HG02763 (cell line): ENCODE data around the gene STAP2.

Experiments
- ATAC-seq: cut with Tn5 transposase; IDR thresholded peaks from one replicate; pipeline ENCODE4 v1.9.1; 2021; ENCODE audit warnings: mild to moderate bottlenecking, moderate library complexity; ENCODE audit not compliant: unreplicated experiment

STAP2 gene, protein sequence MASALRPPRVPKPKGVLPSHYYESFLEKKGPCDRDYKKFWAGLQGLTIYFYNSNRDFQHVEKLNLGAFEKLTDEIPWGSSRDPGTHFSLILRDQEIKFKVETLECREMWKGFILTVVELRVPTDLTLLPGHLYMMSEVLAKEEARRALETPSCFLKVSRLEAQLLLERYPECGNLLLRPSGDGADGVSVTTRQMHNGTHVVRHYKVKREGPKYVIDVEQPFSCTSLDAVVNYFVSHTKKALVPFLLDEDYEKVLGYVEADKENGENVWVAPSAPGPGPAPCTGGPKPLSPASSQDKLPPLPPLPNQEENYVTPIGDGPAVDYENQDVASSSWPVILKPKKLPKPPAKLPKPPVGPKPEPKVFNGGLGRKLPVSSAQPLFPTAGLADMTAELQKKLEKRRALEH

DNA sequence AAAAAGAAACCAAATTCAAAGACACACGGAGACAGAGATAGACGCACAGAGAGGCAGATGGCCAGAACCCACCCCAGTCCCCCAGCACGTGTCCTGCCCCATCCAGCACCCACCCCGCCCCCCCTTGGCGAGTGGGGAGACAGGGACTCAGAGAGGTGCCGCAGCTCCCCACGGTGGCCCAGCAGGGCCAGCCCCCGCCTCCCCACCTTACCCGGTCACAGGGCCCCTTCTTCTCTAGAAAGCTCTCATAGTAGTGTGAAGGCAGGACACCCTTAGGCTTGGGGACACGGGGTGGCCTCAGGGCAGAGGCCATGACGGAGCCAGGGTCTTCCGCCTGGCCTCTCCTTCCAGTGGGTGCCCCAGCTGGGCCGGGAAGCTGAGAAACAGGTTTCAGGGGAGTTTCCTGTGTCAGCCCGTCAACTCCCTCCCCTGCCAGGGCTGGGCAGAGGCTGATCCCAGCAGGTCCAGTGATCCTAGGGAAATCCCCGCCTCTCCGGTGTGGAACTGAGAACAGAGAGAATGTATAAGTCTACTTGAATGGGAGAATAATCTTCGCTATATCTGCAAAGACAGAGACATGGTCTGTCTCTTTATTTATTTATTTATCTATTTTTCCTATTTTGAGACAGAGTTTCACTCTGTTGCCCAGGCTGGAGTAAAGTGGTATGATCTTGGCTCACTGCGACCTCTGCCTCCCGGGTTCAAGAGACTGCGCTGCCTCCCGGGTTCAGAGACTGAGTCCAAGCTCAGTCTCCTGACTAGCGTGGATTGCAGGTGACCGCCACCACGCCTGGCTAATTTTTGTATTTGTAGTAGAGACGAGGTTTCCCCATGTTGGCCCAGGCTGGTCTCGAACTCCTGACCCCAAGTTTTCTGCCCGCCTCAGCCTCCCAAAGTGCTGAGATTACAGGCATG, at the start of gene STAP2:
STAP2 (minus strand) TSS at position 387 of the 915 bp plus-strand sequence; CDS start at position 313, 74 bp downstream.
- ATAC-seq, result no peak

DNA sequence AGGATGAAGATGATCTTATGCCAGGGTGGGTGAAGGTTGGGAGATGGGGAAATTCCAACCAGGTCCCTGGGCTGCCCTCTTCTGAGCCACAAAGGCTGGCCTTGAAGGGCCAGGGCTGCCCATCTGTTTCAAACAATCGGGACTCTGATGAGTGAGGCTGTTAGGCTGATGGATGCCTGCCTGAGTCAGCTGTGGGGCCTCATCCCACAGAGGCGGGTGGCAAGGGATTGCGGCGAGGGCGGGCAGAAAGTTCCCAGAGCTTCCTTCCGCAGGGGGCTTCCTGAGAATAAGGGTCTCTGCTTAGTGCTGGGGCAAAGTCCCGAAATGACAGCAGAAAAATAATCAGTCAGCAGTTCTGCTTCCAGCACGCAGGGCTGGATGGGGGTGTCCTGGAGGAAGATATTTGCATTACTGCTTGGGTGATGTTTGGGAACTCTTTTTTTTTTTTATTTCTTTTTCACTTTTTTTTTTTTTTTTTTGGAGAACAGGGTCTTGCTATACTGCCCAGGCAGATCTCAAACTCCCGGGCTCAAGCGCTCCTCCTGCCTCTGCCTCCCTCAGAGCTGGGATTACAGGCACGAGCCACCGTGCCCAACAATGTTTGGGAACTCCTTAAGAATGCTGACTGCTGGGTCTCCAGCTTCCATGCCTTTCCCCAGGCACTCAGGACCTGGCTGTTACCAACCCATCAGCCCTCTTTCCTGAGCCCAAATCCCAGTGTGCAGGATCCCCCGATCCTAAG, 47.6 kb upstream of the STAP2 start:
- ATAC-seq, result no peak

DNA sequence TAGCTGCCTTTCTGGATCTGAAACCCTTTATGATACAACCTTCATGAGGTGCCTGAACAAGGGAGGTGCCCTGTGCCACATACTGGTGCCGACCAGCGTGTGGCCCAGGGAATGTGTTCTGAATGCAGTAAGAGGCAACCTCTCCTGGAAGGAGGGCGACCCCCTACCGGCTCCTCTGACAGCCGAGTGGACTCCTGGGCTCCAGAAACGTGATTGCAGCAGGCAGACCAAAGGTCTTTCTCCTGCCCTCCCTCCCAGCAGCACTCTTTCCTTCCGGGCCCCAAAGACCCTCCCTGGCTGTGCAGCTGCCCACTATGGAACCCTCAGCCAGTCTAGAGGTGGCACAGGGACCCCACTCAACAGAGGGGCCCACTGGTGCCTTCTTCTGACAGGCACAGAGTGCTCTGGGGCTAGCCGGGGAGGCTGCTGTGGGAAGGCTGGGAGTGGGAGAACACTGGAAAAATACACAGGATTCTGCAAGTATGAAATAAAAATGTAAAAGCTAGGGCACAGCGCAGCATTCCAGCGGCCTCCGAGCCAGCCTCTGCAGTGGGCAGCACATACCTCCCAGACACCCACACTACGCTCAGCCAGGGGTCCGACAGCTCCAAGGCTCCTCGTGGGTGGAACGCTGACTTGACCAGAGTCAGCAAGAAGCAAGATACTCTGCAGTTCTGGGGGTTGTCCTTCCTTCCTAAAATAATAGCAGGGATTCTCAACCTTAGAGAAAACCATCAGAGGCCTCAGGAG, 46.8 kb upstream of the STAP2 start:
- no peak for ATAC-seq

DNA sequence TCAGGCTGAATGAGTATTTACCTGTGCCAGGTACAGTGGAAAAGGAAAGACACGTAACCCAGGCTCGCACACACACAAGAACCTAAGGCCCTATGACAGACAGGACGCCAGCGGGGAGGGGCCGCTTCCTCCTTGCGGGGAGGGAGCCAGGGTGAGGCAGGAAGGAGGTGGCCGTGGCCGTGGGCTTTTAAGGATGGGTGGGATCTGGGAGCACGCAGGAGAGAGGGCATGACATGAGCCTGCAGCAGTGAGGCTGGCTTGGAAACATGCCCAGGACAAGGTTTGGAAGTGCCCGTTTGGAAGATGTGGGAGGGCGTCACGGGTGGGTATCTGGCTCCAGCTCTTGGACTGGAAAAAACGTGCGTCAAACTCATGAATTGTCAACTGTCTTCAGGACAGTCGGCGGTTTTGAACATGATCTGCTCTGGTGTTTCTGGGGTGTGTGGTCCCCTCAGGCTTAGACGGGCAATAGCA, 41.7 kb upstream of the STAP2 start:
- ATAC-seq, result no peak

DNA sequence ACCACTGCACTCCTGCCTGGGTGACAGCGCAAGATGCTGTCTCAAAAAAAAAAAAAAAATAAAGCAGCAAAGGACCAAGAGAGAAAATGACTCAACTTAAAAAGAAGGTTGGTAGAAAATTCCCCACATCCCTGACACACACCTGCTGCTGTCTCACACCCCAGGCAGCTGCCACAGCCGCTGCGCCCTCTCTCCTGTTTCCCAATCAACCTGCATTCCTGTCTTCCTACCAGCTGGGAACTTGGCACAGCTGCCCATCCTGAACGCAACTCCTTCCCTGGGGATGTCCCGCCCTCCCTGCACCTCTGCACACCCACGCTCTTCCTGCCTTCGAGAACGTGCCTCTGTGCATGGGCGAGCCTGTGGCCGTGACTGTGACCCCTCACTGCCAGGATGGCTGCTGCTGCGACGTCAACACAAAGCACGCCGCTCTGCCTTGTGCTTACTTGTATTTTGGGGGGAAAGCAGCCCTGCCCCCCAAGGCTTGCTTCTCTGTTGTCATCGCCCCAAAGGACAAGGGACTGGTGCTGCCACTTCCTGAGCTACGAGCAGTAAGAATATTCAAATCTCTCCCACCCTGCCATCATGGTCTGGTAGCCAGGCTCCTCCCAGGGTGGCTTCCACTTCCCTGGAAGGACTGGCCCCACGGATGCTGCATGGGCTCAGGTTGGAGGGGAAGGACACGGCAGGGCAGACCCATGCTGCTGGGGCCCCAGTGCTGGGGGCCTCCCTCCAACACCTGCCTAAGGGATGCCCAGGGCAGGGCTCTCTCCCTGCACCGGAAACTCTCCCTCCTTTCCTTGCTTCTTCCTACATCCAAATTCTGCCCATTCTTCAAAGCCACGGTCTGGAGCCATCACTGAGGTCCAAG, 41.0 kb upstream of the STAP2 start:
- no peak for ATAC-seq

DNA sequence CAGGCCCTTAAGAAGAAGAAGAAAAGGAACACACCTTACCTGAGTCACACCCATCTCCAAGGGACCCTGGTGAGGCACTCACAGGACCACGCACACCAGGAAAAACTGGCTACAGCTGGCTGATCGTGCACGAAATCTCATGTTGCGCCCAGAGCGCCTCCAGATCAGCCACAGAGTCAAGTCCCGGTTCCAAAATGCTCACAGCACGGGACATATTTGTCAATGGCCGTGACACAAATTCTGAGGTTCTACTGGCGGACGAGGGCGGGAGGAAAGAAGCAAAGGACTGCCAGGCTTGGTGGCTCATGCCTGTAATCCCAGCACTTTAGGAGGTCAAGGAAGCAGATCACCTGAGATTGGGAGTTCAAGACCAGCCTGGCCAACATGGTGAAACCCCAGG, 40.3 kb upstream of the STAP2 start:
- no peak for ATAC-seq

DNA sequence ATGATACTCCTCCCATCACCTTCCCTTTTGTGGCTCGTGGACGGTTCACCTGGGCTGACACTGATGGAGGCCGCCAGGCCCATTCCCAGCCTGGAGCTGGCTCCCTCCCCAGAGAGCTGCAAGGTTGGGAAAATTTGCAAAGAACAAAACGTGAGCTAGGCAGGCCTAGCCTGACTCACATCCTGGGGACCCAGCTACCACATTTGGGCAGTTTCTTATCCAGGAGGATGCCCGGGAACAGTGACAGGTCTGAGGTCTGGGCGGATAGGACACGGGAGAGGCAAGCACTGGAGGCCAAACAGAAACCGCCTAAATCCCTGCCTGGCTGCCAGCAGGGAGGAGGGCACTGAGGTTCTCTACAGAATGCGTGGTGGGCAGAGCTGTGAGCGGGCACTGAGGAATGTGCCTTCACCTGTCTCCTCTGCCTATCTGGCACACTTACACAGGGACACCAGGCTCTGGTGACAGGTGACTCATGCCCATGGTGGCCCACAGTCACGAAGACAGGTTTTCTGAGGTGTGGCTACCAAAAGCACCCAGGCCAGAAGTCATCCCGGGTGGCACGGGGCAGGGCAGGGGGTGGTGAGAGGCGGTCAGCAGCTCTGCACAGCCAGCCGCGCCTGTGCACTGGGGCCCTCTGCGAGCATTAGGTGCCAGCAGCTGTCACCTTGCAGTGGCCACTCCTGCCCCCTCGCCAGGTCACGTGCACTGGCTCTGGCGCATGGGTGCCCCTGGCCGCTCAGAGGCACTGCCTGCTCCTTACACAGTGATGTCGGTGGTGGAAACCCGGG, 38.6 kb upstream of the STAP2 start:
- no peak for ATAC-seq

DNA sequence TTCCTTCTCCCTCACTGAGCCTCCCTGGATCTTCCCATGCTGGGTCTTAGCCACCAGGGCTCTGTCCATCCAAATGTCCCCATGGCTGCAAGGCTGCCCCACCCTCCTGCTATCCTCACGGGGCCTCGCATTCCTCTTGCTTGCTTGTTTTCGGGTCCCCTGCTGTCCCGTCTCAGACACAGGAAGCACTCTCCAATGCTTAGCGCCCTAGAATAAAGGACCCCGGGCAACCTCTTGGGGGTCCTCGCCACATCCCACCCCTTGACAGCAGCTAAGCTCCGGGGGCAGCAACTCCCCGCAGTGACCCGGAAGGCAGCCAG, 38.0 kb upstream of the STAP2 start:
- ATAC-seq, result no peak

DNA sequence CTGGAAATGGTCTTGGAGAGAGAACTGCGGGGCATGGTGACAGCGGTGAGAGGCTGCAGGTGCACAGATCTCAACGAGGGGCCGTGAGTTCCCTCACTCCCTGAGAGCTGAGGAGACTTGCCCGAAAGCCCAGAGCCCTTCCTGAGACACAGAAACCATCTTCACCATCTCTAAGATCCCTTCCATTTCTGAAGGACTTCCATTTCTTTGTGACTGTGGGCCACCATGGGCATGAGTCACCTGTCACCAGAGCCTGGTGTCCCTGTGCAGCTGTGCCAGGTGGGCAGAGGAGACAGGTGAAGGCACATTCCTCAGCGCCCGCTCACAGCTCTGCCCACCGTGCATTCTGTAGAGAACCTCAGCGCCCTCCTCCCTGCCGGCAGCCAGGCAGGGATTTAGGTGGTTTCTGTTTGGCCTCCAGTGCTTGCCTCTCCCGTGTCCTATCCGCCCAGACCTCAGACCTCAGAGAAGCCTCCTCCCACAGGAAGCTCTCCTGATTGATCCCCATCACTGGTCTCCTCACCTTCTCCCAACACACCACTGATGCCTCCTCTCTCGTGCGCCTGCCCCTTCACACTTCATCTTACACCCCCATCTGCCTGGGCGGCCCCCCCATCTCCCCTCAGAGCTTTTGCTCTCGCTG, 37.5 kb upstream of the STAP2 start:
- no peak for ATAC-seq

DNA sequence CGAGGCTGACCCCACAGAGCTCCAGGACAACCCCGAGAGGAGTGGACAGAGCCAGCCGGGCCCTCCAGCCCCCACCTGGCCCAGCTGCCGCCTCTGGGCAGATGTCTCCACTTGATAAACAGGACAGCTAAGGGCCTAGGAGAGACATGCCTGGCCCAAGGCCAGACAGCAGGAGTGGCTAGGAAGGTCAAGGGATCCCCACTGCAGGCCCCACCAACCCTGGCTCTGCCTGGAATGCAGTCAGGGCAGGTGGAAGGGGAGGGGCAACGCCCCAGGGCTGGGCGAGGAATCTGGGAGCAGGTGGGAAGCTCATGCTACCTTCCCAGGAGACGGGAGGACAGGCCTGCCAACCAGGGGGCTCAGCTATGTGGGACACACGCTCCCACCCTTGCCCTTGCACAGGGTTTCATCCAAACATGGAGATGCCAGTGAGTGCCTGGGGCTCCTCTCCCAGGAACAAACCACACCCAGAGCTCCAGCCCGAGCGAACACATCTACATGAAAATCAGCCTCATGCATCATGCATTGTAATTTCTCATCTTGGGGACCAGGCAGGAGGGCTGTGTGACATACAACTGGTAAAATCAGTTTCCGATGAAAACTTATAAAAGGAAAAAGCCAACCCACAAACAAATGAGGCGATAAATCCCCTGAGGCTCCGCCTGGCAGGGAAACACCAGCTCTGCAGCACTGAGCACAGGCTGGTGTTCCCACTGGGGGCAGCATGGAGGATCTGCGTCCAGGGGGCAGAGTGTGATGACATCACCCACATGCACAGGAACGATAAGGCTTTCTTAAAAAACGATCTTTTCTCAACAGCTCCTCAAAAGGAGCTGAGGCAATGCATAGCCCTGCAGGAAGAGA, 36.8 kb upstream of the STAP2 start:
- ATAC-seq, result no peak

DNA sequence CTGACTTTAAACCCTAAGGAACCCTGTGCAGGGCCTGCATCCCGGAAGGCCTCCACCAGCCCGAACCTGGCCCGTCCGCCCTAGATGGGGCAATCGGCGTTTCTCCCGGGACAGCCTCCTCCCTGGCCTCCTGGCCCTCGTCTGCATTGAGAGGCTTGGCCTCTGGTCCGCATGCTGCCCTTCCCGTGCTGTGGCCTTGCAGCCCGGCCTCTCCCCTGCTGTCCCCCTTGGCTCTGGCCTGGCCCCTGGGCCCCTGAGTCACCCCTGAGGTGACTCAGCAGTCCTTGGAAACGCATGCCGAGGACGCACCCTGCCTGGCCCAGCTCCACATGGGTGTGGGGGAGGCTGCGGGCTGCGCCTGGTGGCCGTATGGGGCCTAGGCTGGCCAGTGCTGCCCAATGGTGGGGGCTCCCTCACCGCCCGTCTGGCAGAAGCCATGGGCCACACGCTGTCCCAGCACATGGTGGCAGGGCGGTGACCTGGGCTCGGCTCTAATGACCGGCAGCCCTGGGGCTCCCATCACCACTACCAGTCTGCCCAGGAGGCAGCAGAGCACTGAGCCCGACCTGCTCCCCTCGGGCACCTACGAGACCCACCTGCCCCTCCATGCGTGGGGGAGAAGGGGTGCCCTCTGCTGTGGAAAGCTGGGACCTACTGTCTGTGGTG, 36.0 kb upstream of the STAP2 start:
- ATAC-seq, result no peak

DNA sequence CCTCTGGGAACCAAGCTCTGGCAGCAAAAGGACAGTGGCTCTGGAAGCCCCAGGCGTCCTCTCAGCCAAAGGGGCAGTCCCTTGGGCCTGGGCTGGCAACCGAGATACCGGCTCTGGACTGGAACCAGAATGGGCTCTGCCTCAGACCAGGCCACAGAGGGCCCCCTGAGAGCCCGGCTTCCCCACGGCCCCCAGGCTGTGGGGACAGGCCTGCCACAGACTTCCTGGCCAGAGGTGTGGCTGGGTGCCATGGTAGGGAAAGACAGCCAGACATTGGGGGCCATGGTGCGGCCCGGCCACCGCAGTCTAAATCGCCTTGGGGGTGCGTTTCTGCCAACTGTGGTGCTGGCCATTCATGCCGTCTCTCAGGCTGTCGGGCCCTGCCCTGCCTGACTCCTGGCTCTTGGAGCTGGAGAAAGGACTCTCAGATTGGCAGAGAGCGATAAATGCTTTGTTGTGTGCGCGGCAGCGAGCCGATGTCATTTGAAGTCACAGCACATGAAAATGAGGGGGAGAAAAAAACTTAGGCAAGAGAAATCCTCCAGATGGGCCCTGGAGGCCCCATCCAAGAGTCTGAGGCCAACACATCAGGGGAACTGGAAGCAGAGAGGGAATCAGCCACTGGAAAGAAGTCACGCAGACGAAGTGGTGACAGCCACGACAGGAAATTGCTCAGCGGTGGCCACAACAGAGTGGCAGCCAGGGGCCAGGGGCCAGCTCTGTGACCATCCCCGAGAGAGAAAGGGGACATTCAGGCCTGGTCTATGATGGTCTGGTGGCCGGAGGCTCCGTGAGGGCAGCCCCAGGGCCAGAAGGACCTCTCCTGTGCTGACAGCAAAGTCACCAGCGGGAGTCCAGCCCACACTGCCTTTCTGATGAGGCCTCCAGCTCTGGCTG, 35.2 kb upstream of the STAP2 start:
- no peak for ATAC-seq

DNA sequence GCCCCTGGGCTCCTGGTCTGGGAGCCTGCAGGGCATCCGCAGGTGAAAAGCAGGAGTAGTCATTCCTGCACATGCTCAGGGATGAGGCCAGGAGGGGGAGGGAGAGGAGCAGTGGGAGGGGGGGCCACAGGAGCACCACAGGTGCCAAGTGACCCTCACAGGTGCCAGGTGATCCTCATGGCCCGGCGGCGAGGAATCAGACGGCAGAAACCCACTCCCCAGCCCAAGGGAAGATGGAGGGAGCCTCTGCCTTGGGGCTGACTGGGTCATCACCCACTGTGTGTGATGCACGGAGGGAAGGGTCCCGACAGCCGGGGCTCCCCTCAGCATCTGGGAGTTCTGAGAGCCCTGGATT, 34.4 kb upstream of the STAP2 start:
- ATAC-seq, result no peak

DNA sequence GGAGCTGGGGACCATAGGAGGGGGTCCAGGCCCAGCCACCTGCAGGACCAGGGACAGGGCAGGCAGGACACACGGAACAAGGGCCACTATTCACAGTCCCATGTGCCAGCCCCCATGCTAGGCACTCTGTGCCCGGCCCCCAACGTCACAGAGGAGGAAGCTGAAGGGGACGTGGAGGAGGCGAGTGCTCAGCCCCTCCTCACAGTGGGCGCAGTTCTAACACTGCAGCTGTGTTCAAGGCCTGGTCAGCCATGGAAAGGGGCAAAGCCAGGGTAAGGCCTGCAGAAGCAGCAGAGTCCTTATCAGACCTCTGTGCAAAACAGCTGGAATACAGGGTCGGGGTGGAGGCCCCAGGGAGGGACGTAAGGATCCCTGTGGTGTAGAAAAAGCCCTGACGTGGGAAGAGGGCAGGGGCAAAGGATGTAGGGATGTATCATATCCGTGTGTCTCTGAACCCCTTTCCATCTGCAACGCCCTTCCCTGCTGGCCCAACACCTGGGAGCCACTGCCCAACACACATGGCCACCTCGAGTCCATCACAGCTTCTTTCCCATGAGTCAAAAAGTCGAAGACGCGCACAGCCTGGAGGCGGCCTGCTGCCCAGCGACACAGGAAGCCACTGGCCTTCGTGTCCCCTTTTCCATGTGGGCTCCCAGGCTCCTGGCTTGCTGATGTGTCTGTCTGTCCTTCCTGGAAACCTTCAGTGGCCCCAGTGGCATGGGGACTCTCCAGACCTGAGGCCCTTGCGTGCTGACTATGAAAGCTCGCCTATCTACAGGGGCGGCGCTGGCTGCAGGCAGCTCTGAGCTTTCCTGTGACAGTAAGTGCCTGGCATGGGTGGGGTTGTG, 33.8 kb upstream of the STAP2 start:
- no peak for ATAC-seq
